ENCODE data around the gene TSR1. TPM values are rescaled to one million over a fixed set of nuclear protein-coding genes. Genes with fewer than 3 reads are reported as not detected.

TSR1 gene
- total RNA-seq, 4 donors from 2014 or later, result 25.0 to 58.3 (median 46.5) TPM

DNA sequence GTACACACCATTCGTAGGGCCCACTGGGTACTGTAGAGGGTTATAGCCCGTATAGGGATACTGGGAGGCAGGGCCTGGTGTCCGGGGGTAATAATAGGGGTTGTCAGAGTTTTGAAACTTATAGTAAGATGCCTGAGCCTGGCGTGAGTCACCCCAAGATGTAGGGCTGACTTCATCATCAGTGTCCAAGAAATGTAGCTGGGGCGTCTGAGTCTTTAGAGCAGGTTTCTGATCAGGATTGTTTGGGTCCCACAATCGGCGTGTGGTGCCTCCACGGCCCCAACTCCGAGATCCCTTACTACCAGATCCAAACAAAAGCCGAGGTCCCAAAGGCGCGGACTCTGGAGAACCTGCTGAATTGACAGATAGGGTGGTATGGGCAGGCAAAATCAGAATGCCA is 37.1 kb downstream of the TSR1 start:
- Histone ChIP-seq H3K9me3 (no peaks in the 10 kb centered on the region), H3K27me3 (no peaks in the 10 kb centered on the region), H3K27ac (no peak overlapping the region), H3K36me3 (peaks cover 0 to 65% of the 10 kb centered on the region in 2 donors), H3K4me3 (no peak overlapping the region), H3K4me1 (peaks cover 0 to 66% (median 8%) of the 10 kb centered on the region in 3 donors)
- no peak for TF ChIP-seq EP300 (IDR thresholded peaks at IDR 0.05)
- no peak for TF ChIP-seq POLR2A (IDR thresholded peaks at IDR 0.05)
- TF ChIP-seq CTCF (IDR thresholded peaks at IDR 0.05), result no peak
- TF ChIP-seq POLR2AphosphoS5 (IDR thresholded peaks at IDR 0.05), result no peak
- WGBS, 2 donors (ENCODE audit: low coverage in 1 of 2), result 88 to 93% methylated on average over 10 of the region's 12 CpGs
- no peak for ATAC-seq

DNA sequence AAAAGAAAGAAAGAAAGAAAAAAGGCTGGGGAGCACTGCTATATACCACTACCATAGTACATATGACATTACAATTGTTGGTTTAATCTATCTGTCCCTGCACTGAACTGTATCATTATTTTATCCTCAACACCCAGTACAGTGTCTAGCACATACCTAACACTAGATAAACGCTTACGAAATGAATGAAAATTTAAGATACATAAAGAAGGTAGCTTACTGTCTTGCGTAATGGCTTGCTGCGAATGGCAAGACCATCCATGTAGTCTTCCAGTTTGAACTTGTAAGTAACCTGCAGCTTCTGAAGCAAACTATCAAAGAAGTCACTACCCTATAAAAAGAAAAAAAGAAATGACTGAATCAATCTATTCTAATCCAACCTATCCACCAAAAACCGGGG is 39.2 kb downstream of the TSR1 start:
- Histone ChIP-seq H3K27ac (no peak overlapping the region), H3K4me1 (peaks cover 0 to 56% (median 3%) of the 10 kb centered on the region in 3 donors), H3K4me3 (no peak overlapping the region), H3K36me3 (peaks cover 0 to 86% of the 10 kb centered on the region in 2 donors), H3K27me3 (no peaks in the 10 kb centered on the region), H3K9me3 (no peaks in the 10 kb centered on the region)
- TF ChIP-seq CTCF (IDR thresholded peaks at IDR 0.05) (no peak), POLR2AphosphoS5 (IDR thresholded peaks at IDR 0.05) (no peak), POLR2A (IDR thresholded peaks at IDR 0.05) (no peak), EP300 (IDR thresholded peaks at IDR 0.05) (no peak)
- 80 to 88% methylated on average over 5 of the region's 5 CpGs for WGBS, 2 donors (ENCODE audit: low coverage in 1 of 2)
- ATAC-seq, result no peak

DNA sequence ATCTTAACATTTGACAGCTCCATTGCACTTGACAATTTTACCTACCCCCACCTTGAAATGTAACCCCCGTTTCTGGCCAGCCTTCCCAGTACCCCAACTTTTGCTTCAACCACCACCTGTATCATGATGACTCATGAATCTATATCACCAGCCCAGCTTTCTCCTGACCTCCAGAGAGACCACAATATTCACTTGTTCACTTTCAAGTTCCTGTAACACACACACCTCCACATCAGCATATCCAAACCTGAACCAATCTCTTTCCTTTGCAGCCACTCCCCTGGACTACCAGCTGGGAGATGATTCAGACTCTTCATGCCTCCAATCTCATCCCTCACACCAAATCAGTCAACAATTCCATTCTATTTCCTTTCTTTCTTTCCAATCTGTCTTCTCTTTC is 40.7 kb downstream of the TSR1 start:
- peaks cover 0 to 41% (median 0%) of the 10 kb centered on the region in 3 donors for H3K4me1 ChIP-seq
- H3K9me3 ChIP-seq, result no peaks in the 10 kb centered on the region
- H3K27me3 ChIP-seq, result no peaks in the 10 kb centered on the region
- no peak overlapping the region for H3K27ac ChIP-seq
- ATAC-seq, result no peak
- H3K36me3 ChIP-seq, result peaks cover 0 to 98% of the 10 kb centered on the region in 2 donors
- TF ChIP-seq EP300 (IDR thresholded peaks at IDR 0.05) (no peak), CTCF (IDR thresholded peaks at IDR 0.05) (no peak), POLR2A (IDR thresholded peaks at IDR 0.05) (no peak), POLR2AphosphoS5 (IDR thresholded peaks at IDR 0.05) (no peak)
- no peak overlapping the region for H3K4me3 ChIP-seq
- 67 to 91% methylated on average over 1 of the region's 1 CpG for WGBS, 2 donors (ENCODE audit: low coverage in 1 of 2)

GRCh38 chr17:2292100-2292499 is 44.2 kb downstream of the TSR1 start:
- Histone ChIP-seq H3K27me3 (no peaks in the 10 kb centered on the region), H3K27ac (no peak overlapping the region), H3K4me1 (peaks cover 0 to 19% (median 0%) of the 10 kb centered on the region in 3 donors), H3K4me3 (no peak overlapping the region), H3K9me3 (no peaks in the 10 kb centered on the region), H3K36me3 (peaks cover 0 to 100% of the 10 kb centered on the region in 2 donors)
- ATAC-seq, result no peak
- WGBS, 2 donors (ENCODE audit: low coverage in 1 of 2), result 69 to 100% methylated on average over 1 to 2 of the region's 2 CpGs
- TF ChIP-seq POLR2A (IDR thresholded peaks at IDR 0.05) (no peak), CTCF (IDR thresholded peaks at IDR 0.05) (no peak), EP300 (IDR thresholded peaks at IDR 0.05) (no peak)

DNA sequence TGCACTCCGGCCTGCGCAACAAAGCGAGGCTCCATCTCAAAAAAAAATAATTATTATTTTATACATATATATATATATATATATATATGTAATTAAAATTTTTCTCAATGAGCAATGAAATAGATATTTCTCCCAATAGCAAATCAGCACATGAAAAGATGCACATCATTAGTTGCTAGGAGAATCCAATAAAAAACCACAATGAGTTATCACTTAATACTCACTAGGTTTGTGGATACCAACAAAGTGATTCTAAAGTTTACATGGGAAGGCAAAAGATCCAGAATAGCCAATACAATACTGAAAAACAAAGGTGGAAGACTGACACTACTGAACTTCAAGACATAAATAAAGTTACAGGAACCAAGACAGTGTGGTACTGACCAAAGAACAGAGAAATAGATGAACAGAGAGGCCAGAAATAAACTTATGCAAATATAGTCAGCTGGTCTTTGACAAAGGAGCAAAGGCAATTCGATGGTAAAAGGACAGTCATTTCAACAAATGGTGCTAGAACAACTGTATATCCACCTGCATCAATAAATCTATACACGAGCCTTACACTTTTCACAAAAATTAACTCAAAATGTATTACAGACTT is 46.3 kb downstream of the TSR1 start:
- Histone ChIP-seq H3K9me3 (no peaks in the 10 kb centered on the region), H3K4me1 (peaks cover 0 to 4% (median 0%) of the 10 kb centered on the region in 3 donors), H3K27me3 (no peaks in the 10 kb centered on the region), H3K36me3 (peaks cover 0 to 97% of the 10 kb centered on the region in 2 donors), H3K27ac (no peak overlapping the region), H3K4me3 (no peak overlapping the region)
- WGBS, 2 donors (ENCODE audit: low coverage in 1 of 2), result 77 to 94% methylated on average over 3 to 5 of the region's 5 CpGs
- ATAC-seq, result no peak
- TF ChIP-seq CTCF (IDR thresholded peaks at IDR 0.05) (no peak), POLR2A (IDR thresholded peaks at IDR 0.05) (no peak), POLR2AphosphoS5 (IDR thresholded peaks at IDR 0.05) (no peak), EP300 (IDR thresholded peaks at IDR 0.05) (no peak)
